Skin epidermis (tissue), 12 donors: ENCODE data around the gene FXYD3.
A peak's percentile ranks its signal among the peaks of the same experiment; 100 is the strongest.

Experiments used
- H3K27ac ChIP-seq, 21 experiments: fragments of 200-600 bp; sonication (generic) in 11 of 21; one replicate each; pipeline ENCODE4 v1.5.0; 2020; ENCODE audit warnings: mild to moderate bottlenecking in 3 of 21, inconsistent platforms in 2 of 21, moderate library complexity in 2 of 21
- H3K4me3 ChIP-seq, 7 experiments: fragments of 200-600 bp; sonication (generic) in 2 of 7; one replicate each; pipeline ENCODE4 v1.5.0; 2020; ENCODE audit warnings: inconsistent platforms in 2 of 7, mild to moderate bottlenecking in 2 of 7, moderate library complexity in 1 of 7

FXYD3 gene

DNA sequence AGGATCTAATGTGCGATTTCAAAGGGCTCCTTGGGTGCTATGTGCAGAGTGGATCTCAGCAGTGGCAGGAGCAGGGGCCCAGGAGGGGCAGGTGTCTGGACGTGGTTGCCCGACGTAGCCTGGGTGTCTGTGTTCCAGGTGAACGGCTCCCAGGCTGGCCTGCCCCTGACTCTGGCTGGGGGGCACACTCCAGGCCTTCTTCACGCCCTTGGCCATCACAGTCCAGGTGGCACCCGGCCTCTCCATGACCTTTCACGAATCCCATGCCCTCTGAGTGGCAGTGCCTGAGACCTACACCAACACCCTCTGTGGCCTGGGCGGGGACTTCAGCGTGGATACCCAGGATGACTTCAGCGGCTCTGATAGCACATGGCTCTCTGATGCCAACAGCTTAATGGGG, 11.3 kb upstream of the FXYD3 start:
- Histone ChIP-seq H3K27ac (no peak overlapping the region), H3K4me3 (no peak overlapping the region)

DNA sequence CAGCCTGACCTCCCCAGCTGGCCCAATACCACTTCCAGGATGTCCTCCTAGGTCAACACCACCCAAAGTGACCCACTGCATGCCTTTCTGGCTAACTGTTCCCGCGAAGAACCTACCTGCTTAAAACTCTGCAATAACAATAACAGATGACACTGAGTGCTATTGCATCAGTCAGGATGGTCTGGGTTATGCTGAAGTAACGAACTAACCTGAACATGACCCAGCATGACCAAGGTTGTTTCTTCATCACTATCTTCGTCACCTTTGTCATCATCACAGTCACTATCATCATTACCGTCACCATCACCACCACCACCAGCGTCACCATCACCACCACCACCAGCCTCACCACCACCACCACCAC, 10.6 kb upstream of the FXYD3 start:
- no peak overlapping the region for H3K27ac ChIP-seq
- no peak overlapping the region for H3K4me3 ChIP-seq

DNA sequence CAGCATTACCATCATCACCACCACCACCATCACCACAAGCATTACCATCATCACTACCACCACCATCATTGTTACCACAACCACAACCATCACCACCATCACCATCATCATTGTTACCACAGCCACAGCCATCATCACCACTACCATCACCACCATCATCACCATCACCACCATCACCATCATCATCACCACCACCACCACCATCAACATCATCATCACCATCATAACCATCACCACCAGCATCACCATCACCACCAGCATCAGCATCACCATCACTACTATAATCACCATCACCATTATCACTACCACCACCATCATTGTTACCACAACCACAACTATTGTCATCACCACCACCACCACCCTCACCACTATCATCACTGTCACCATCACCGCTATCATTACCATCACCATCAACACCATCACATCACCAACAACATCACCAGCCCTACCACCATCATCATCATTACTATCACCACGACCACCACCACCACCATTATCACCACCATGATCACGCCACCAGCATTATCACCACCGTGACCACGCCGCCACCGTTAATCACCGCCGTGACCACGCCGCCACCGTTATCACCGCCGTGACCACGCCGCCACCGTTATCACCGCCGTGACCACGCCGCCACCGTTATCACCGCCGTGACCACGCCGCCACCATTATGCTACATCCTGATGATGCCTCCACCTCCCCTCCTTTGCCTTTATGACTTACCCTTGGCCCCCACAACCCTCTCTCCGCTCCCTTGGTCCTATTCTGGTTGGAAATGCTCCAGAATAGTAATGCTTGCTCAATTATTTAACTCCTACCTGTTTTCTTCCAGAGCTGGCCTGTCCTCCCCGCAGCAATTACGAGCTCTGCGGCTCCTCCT, 10.0 kb upstream of the FXYD3 start:
- H3K27ac ChIP-seq: peak overlapping the region in 6 of 21 experiments; percentile 10 to 78 (median 66)
- no peak overlapping the region for H3K4me3 ChIP-seq

DNA sequence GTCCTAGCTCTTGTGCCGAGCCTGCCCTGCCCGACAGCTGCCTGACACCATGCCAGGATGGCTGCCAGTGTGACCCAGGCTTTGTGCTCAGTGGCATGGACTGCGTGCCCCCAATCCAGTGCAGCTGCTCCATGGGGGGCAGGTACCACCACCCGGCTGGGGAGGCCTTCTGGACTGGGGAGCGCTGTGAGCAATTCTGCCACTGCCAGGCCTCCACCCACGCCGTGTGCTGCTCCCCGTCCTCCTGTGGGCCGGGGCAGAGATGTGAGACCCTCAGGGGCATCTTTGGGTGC, 9.4 kb upstream of the FXYD3 start:
- H3K4me3 ChIP-seq: no peak overlapping the region
- H3K27ac ChIP-seq: peak overlapping the region in 7 of 21 experiments; percentile 10 to 78 (median 64)

DNA sequence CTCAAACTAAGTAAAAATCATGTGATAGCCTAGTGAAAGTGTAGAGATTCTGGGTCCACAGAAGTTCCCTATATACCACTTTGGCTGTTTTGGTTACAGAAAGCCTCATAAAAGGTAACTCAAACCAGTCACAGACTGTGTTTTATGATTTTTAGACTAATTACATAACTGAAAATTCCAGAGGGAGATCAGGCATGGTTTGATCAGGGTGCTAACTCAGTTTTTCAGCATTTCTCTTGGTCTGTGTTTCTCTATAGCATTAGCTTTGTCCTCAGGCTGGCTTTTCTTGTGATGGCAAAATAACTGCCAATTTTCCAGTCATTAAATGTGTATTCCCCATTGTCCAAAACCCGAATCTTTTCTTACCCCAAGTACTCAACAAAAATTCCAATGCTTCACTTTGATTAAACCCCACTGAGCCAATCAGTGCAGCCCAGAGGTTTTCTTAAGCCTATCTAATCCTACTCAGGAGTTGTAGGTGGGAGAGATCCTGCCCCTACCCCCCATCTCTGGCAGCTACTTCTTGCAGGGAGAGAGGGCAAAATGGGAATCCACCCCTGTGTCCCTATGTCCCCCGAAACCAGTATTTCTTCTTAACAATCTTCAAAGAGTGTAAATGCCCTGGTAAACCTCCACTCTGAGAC, 8.6 kb upstream of the FXYD3 start:
- no peak overlapping the region for H3K4me3 ChIP-seq
- peak overlapping the region in 13 of 21 experiments; percentile 7 to 78 (median 45) for H3K27ac ChIP-seq

DNA sequence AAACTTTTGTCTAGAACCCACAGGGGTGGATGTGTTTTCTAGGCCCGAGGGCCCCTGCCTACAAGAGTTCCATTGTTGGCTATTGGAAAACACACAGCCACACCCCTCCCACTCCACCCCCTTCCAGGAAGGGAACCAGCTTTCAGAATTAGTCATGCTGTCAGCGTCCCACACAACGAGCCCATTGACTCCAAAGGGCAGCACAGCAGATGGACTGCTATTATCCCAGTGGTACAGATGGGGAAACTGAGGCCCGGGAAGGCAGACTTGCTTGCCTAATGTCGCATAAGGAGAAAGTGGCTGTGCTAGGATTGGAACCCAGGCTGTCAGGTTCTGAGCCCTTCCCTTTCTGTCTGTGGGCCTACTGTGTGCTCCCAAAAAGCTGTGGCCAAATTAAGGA, 8.1 kb upstream of the FXYD3 start:
- no peak overlapping the region for H3K4me3 ChIP-seq
- H3K27ac ChIP-seq: peak overlapping the region in 12 of 21 experiments; percentile 10 to 80 (median 49)

DNA sequence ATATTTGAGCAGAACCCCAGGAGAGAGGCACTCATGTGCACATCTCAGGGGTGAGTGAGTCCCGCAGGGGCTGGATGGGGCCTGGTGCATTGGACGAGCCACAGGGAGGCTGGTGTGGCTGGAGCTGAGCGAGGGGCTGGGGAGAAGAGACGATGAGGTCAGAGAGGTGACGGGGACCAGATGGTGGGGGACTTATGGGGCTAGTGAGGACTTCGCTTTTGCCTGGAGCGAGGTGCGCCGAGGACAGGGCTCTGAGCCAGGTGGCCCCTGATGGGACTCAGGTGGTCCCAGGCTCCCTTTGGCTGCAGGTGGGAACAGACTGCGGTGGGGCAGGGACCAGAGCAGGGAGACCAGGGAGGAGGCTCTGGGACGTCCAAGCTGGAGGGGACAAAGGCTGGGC, 6.9 kb upstream of the FXYD3 start:
- peak overlapping the region in 11 of 21 experiments; percentile 33 to 71 (median 49) for H3K27ac ChIP-seq
- no peak overlapping the region for H3K4me3 ChIP-seq

DNA sequence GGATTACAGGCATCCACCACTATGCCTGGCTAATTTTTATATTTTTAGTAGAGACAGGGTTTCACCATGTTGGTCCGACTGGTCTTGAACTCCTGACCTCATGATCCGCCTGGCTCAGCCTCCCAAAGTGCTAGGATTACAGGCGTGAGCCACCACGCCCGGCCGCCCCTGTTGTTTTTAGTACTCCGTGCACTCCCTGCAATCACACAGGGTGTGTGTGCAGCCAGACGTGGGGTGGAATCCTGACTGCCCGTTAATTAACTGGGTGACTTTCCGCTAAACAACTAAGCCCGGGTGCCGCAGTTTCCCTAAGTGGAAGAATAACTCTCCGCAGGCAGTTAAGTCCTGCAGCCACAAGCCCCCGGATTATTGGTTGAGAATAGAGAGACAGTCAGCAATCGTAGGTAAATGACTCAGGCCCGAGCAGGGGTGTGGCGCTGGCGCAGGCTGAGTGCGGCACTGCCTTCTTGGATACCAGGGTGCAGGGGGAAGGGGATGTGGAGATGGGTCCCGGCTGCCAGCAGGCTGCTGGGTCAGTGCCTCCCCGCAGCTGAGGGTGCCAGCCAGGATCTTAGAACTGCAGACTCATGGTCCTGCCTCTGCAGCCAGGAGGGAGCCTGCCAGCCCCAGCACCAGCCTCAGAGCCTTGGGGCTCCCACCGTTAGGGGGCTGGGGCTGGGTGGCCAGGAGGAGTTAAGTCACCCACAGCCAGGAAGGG, 6.1 kb upstream of the FXYD3 start:
- no peak overlapping the region for H3K4me3 ChIP-seq
- H3K27ac ChIP-seq: peak overlapping the region in 14 of 21 experiments; percentile 29 to 71 (median 48)

DNA sequence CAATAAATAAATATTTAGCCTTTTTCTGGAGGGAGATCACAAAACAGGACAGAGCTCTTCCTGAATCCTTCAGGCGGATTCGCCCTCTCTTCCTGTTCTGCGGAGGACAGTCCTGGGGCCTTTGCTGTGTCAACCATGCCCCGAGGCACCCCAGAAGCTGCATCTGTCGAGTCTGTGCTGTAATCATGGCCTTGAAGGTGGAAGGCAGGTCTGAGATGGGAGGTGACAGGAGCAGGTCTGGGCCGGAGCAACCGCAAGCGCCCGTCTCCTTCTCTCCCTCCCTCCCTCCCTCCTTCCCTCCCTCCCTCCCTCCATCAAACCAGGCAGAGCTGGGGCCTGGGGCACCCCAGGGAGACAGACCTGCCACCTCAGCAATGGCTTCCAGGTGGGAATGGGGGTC, 4.6 kb upstream of the FXYD3 start:
- Histone ChIP-seq H3K27ac (peak overlapping the region in 8 of 21 experiments; percentile 1 to 68 (median 29)), H3K4me3 (no peak overlapping the region)

DNA sequence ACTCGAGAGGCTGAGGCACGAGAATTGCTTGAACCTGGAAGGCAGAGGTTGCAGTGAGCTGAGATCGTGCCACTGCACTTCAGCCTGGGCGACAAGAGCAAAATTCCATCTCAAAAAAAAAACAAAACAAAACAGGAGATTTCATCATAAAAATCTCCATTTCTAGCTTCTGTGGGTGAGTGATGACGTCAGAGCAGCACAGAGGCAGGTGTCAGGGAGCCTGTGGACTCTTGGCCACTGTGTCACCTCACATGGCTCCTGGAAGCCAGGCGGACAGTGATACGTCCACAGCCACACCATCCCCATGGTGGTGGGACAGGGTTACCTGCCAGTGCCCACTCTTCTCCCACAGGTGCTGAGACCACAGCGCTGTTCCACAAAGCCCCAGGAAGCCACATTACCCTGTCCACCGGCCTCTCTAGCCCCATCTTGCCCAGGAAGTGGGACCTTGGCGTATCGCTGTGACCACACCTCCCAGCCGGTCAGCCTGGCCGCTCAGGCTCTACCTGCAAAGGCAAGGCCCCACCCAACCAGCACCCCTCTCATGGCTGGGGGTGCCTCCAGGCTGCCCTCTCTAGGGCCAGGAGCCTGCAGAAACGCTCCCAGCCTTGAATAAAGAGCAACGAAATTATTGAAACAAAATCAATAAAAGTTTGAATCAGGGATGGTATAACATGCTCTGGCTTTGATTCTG, 2.5 kb upstream of the FXYD3 start:
- Histone ChIP-seq H3K27ac (peak overlapping the region in 5 of 21 experiments; percentile 3 to 80 (median 24)), H3K4me3 (no peak overlapping the region)

DNA sequence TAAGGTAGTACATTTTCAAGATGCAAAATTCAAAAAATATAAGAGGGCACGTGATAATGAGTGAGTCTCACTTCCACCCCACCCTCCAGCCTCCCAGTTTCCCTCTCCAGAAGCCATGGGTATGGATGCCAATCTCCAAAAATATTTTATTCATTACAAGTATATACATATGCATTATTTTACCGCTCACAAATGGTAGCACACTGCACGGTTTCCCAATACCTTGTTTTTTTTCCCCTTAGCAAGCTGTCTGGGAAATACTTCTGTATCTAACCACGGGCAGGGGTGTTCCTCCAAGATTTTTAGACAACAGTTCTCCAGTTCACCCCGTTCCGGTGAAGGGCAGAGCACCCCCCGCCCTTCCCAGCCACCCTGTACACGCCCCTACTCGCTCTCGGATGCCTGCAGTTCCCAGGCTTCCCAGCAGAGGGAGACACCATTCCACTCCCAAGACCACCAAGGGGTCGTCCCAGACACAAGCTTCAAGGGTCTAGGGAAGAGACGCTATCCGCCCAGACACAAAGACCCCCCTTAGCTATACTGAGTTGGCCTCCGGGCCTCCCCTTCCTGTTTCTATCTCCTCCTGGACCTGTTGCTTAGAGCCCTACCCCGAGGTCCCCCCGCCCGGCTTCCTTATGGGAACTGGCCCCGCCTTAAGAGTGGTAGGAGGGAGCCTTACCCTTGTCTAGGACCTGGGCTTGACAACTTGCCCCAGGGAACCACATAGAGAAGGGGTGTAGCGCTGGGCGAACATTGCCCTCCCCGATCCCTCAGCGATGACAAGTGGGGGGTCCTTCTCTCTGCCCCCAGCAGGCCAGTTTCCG, 1.1 kb upstream of the FXYD3 start:
- peak overlapping the region in 6 of 7 experiments; percentile 36 to 58 (median 41) for H3K4me3 ChIP-seq
- H3K27ac ChIP-seq: peak overlapping the region; percentile 40 to 88 (median 81)

DNA sequence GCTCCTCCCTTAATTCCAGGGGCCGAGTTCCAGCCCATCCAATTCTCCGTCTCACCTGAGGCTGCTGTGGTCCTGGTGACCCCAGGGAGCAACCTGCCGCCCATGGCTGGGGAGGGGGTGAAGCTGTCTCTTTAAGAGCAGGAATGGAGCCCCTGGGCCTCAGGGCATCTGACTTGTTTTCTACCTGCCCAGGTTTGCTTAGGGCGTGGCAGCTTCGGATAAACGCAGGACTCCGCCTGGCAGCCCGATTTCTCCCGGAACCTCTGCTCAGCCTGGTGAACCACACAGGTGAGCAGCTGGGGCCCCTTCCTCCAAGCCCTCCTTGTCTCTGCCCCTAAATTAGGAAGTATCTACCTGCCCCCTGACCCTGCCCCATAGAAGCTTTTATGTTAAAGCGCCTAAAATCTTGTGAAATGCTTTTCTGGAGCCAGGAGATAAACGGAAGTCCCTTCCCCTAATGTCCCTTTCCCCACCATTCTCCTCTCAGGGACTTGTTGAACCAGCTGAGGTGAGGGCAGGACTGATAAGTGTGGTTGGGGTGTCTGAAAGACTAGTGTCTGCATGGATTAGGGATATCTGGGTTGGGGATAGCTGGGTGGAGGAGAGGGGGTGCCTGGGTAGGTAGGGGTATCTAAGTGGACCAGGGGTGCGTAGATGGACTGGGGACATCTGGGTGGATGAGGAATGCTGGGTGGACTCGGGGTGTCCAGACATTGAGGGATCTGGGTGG, 614 bp downstream of the FXYD3 start:
- Histone ChIP-seq H3K27ac (peak overlapping the region; percentile 62 to 88 (median 81)), H3K4me3 (peak overlapping the region; percentile 32 to 58 (median 40))

DNA sequence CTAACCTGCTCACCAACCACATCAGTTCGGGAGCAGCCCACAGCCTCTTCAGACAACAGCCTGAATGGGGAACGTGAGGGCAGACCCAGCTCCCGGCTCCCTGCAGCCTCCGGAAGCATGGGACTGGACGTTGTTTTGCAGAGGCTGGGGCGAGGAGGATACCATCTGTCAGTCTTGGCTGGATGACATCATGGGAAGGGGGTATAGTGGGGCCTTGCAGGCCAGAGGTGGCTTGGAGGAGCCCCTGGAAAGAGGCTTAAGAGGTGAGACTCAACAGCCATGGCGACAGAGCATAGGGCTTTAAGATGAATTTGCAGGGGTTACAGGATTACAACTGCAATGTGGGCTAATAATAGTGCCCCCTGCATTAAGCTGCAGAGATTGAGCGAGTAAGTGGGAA, 1.5 kb downstream of the FXYD3 start:
- Histone ChIP-seq H3K4me3 (peak overlapping the region; percentile 32 to 58 (median 40)), H3K27ac (peak overlapping the region in 20 of 21 experiments; percentile 69 to 88 (median 82))

DNA sequence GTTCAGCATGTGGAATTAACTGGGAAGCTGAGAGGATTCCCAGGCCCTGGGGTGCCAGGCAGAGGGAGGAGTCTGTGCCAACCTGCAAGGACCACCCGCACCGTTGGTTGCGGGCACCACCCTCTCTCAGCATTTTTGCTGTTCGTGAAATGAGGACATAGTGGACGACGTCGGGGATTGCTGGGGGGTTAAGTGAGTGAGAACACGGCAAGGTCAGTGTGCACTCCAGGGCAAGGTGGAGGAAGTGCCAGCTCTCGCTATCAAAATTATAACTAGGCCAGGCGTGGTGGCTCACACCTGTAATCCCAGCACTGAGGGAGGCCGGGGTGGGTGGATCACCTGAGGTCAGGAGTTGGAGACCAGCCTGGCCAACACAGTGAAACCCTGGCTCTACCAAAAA, 2.2 kb downstream of the FXYD3 start:
- H3K27ac ChIP-seq: peak overlapping the region in 15 of 21 experiments; percentile 29 to 88 (median 81)
- peak overlapping the region; percentile 32 to 58 (median 40) for H3K4me3 ChIP-seq

DNA sequence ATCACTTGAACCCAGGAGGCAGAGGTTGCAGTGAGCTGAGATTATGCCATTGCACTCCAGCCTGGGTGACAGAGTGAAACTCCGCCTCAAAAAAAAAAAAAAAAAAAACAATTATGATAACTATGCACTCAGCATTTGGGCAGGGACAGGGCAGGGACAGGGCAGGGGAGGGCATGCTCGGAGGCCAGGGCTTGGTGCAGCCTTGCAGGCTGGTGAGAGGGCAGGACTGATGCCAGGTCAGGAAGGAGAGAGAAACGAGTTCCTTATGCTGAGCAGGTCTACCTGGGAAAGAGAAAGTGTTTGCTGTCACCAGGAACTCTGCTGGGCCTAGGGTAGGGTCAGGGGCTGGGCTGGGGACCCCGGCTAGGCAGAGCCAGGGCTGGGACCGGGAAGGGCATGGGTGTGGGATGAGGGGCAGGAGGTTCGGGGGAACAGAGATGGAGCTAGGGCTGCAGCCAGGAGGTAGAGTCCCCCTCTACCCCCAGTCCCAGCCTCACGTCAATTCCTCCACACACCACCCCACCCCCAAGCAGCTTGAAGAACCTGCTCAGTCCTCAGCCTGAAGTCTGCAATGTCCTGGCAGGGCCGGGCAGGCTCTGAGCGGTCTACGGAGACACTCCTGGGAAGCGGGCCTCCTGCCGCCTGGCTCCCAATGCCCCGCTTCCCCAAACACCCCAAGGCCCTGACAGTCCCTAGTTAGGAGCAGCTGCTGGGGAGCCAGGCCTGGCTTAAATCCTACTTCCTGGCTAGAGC, 2.8 kb downstream of the FXYD3 start:
- H3K4me3 ChIP-seq: peak overlapping the region; percentile 3 to 58 (median 9)
- peak overlapping the region in 19 of 21 experiments; percentile 2 to 88 (median 76) for H3K27ac ChIP-seq

DNA sequence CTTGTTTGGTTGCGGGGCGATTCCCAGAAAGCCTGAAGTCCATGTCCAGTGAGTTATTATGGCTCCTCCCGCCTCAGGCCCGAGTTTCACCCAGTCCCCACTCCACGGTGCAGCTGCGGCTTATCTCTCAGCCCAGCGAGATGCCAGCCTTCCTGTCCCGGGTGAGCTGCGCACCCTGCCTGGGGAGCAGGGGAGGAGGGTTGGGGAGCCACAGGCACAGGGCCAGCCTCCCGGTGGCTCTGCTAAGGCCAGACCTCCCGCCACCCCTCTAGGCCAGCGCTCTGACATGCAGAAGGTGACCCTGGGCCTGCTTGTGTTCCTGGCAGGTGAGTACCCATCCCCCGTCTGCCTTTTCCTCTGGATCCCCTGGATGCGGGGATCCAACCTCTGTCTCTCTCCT, 3.5 kb downstream of the FXYD3 start:
- Histone ChIP-seq H3K4me3 (peak overlapping the region; percentile 3 to 58 (median 9)), H3K27ac (peak overlapping the region in 19 of 21 experiments; percentile 2 to 88 (median 70))

DNA sequence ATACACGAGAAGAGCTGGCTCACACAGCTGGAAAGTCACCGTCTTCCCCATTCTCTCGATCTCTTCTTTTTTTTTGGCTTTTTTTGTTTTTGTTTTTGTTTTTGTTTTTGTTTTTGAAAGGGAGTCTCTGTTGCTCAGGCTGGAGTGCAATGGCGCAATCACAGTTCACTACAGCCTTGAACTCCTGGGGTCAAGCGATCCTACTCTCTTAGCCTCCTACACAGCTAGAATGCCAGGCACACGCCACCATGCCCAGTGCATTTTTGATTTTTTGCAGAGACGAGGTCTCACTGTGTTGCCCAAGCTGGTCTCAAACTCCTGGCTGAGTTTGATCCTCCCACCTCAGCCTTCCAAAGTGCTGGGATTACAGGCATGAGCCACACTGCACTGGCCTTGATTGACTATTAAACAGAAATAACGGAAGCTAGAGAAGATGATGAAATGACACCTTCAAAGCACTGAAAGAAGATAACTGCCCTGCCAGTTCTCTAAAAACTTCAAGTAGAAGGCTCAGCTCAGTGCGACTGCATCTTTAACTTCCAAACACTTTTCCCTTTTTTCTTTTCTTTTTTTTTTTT, 4.0 kb downstream of the FXYD3 start:
- Histone ChIP-seq H3K4me3 (peak overlapping the region in 3 of 7 experiments; percentile 3 to 58 (median 29)), H3K27ac (peak overlapping the region in 17 of 21 experiments; percentile 7 to 88 (median 76))
